Activated CD4-positive, alpha-beta T cell treated with anti-CD3 and anti-CD28 coated beads, Interleukin-2, amount 50 U/mL, for 1 hour (primary cell): ENCODE measurements around the gene COL18A1.

Source experiments
- DNase-seq: peaks from one replicate; pipeline ENCODE4 v3.0.0-alpha.2; 2020

Gene COL18A1

DNA sequence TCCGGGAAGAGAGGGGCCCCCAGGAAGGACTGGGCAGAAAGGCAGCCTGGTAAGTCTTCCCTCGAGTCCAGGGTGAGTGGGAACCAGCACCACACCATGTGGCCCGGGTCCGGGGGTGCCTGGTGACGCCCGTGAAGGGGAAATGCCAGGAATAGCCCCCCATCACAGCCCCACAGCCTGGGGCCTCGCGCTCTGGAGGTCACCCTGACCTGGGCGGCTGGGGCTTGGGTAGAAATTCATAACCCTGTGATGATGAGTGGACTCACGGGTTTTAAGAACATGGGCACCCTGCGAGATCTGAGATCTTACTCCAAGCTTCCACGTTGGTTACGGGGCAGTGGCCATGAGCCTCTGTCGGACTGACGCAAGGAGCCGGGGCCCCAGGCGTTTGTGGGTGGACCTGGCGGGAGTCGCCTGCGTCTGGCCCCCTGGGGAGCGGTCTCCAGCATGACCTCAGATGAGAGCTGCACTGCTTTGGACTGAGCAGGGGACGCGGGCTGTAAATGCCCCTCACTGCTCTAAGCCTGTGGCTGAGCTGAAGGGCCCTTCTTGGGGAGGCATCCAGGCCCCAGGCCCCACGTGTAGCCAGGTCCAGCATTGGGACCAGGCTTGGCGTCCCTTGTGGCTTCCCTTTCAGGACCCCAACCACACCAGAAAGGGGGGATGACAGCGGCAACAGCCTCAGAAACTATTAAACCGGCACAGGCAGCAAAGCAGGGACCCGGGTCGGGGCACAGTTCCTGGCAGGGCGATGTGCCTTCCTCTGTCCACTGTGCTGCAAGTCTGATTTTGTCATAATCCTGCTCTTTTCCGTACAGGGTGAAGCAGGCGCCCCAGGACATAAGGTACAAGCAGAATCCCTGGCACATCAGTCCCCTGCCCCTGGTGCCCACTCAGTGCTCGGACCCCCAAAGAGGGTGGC lies 77.3 kb downstream of the COL18A1 start:
- DNase-seq: no peak

DNA sequence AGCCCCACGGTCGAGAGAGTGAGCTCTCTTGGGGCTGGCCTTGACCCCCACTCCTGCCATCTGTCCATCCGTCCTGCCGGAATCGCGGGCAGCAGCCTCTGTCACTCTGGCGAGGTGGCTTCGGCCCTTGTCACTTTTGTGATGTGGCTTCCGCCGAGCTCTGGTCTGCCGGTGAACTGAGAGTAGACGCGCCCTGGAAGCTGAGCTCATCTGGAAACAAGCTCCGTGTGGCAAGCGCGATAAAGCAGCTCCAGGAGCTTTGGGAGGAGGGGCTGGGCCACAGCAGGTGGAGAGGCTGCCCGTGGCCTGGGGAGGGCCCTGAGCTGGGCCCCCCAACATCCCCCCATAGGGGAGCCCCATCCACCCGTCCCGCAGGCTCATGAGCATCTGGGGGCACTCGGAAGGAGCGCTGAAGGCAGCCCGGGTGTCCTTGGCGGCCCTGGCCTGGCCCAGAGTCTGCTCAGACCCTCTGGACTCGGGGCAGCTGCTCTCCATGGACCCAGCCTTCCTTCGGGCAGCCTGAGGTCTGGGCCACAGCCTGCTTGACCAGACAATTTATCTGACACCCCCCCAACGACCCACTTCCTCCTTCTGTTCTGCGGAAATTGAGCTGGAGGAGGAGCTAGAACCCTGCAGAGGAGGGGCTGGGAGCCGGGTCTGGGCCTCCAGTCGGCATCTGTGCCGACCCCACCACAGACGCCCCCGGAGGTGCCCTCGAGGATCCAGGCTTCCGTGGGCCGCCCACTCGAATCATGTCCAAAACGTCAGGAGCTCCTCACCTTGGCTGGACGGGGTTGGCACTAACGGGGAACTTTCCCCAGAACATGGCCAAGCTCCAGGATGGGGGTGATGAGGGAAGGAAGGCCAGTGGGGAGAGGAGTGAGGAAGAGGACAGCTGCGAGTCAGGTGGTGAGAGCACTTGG lies 78.2 kb downstream of the COL18A1 start:
- peak; percentile 51 for DNase-seq

DNA sequence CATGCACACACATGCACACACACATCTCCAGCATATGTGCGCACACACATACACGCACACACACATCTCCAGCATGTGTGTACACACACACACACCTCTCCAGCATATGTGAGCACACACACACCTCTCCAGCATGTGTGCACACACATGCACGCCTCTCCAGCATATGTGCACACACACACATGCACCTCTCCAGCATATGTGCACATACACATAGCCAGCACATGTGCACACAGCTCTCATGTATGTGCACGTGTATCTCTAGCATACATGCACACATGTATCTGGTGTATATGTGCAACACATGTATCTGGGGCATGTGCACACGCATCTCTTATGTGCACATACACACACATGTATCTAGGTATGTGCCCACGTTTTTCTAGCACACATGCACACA lies 79.4 kb downstream of the COL18A1 start:
- DNase-seq: no peak

DNA sequence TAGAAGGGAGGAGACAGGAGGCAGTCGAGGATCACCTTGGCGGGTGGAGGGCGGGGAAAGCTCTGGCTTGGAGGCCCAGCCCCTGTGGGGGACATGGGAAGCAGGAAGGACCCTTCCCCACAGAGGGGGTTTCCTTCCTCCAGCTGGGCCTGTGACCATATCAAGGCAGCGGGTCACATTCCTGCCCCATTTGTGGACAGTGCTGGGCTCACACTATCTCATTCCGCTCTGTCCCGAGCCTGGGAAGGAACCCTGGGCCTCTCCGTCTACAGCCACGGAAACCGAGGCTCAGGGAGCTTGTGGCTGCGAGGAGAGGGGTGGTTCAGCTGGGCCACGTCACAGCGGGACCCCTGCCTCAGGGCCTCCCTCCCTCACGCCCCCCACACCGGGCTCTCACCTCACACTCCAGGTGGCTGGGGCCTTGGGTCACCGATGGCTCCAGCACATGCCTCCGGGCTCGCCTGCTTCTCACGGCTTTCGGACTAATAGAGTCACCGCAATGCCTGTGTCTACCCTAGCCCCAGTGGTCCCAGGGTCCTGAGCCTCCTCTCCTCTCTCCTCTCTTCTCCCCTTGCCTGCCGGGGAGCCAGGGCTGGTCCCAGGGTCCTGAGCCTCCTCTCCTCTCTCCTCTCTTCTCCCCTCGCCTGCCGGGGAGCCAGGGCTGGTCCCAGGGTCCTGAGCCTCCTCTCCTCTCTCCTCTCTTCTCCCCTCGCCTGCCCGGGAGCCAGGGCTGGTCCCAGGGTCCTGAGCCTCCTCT lies 80.9 kb downstream of the COL18A1 start:
- DNase-seq: no peak

DNA sequence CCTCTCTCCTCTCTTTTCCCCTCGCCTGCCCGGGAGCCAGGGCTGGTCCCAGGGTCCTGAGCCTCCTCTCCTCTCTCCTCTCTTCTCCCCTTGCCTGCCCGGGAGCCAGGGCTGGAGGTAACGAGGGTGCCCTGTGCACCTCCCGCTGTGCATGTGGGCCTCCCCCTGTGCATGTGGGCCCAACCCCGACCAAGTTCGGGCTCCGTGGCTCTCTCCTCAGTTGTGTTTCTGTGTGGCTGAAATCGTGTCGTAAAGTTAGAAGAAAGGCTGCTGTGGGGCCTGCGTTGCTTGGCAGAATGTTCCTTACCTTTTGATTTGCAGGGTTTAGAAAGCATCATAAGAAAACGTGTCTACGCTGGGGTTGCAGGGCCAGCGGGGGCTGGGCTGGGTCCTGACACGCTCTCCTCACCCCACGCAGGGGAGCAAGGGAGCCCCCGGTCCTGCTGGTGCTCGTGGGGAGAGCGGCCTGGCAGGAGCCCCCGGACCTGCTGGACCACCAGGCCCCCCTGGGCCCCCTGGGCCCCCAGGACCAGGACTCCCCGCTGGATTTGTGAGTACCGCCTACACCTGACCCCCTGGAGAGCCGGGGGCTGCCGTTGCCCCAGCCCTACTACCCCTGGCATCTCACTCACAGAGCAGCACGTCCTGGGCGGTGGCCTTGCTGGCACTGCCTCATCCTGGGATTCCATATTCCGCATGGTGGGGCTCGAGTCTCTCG lies 81.6 kb downstream of the COL18A1 start:
- no peak for DNase-seq

DNA sequence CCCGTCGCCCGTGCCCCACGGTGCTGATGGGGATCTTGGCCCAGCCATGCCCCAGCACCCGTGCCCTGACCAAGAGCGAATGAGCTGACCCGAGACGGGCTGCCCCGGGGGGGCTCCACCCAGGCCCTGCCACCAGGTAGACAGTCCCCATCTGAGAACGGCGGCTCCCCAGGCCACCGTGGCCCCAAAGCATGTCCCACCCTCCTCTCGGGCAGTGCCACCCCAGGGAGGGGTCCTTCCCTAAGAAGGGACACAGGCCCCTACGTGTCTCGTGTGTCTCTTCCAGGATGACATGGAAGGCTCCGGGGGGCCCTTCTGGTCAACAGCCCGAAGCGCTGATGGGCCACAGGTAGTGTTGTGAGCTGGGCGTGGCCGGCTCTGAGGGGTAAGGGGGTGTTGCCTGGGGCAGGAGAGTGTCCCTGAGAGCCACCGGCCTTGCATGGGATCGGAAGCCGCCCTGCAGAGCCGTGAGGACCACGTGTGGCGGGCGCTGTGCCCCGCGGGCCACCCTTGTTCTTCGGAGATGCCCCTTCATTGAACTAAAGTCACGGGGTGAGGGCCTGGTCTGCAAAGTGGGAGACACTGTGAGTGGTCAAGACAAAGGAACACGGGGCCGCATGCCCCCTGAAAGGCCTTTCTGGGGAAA lies 82.3 kb downstream of the COL18A1 start:
- DNase-seq: no peak

DNA sequence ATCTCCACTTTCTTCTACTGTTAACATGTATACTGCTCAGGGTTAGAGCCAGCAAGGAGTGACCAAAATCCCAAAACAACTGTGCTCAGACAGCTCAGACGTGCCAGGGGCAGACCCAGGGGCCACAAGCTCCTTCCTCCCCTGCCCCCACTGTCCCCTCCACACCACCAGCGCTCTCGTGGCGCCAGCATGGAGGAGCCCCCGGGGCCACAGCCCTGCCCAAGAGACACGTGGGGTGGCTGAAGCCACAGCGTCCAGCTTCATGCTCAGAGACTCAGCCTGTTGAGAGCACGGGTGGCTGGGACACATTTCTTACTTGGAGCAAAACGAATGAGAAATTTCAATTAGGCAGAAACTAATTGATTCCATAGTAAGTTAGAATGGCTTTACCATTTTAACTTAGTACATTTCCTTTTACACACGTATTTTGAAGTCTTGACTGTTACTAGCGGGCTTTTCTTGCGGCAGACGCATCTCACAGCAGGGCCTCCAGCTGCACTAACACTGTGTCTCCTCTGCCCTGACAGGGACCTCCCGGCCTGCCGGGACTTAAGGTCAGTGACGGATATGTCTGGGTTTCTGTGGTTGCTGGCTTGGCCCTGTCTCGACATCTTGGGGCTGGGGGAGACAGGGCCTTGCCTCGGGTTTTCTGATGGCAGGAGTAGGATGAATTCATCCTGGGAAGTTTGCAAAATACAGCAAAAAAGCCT lies 83.1 kb downstream of the COL18A1 start:
- DNase-seq: no peak

DNA sequence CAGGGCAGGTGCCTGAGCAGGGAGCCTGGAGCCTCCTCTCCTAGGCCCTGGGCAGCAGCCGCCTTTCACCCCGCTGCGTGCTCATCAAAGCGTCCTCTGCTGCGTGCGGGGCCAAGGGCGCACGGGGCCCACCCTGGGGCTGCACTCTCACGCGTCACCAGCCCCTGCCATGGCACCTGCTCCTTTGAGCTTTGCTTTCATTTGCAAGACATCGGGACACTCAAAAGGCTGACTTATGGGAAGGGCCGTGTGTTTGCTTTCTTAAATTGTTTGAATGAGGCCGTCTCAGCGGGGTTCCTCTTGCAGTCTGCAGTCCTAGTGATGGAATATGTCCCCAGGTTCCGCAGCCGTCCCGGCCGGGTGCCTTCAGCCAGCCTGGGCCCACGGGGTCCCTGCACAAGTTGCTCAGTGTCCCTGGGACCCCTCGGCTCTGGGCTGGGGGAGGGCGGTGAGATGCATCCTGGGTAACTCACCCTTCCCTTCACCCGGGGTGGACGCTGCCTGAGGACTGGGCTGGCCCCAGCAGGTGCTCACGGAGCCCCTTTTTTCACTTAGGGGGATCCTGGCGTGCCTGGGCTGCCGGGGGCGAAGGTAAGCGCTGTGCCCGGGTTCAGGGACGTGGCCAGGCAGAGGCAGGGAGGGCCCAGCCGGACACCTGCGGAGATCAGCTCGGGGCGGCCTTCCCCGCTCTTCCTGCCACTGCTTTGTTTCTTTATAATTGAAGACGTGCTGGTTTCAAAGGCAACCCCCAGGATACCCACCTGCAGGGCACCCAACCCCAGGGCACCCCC lies 84.2 kb downstream of the COL18A1 start:
- no peak for DNase-seq

DNA sequence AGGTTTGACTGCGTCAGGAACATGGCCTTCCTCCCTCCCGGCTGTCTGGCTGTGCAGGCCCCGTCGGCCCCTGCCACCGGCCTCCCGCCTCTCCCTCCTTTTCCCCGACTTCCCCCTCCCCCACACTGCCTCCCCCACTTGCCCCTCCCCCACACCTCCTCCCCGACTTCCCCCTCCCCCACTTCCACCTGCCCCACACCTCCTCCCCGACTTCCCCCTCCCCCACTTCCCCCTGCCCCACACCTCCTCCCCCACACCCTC lies 84.7 kb downstream of the COL18A1 start:
- no peak for DNase-seq

DNA sequence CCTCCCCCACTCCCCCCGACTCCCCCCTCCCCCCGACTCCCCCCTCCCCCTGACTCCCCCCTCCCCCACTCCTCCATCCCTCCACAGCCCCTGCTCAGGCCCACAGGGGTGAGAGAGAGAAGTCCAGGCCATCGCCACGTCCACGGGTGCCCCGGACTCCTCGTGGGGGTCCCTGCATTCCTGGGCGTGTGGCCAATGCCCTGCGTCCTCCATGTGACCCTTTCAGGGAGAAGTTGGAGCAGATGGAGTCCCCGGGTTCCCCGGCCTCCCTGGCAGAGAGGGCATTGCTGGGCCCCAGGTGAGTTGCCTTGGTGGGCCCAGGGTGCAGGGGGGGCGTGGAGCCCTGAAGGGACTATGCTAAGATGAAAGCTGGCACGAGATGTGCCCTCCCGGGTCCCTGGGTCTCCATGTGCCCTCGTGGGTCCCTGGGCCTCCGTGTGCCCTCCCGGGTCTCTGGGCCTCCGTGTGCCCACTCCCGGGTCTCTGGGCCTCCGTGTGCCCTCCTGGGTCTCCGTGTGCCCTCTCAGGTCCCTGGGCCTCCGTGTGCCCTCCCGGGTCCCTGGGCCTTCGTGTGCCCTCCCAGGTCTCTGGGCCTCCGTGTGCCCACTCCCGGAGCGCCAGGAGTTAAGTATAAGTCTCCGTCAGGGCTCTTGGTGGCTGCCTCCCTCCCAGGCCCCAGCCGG lies 85.2 kb downstream of the COL18A1 start:
- DNase-seq: no peak

DNA sequence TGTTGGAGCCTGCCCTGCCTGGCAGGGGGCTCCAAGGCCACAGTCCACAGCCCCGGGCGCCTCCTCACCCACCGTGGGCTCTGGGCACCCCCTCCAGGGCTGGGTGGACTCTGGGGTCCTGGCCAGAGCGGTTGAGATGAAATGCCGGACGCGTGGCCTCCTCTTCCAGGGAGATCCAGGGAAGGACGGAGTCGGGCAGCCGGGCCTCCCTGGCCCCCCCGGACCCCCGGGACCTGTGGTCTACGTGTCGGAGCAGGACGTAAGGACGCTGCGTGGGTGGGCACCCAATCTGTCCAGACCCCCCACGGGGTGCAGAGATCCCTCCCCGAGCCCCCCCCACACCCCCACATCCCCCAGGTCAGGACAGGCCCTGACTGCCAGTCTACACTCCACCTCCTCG lies 86.1 kb downstream of the COL18A1 start:
- no peak for DNase-seq

DNA sequence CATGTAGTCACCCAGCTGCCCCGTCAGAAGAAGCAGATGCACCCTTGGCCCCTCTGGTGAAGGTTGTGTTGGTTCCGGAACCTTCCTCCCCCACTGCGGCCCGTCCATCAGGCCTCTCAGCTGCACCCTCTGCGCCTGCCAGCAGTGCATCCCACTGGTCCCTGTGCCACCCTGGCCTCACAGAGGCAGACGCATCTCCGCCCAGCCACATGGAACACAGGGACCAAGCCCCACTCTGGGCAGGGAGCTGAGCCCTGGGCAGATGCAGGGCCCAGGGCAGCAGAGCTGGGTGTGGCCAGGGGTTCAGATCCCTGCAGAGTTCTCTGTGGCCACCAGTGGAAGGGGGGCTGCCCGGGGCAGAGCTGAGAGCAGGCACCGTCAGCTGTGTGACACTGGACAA lies 86.7 kb downstream of the COL18A1 start:
- no peak for DNase-seq

DNA sequence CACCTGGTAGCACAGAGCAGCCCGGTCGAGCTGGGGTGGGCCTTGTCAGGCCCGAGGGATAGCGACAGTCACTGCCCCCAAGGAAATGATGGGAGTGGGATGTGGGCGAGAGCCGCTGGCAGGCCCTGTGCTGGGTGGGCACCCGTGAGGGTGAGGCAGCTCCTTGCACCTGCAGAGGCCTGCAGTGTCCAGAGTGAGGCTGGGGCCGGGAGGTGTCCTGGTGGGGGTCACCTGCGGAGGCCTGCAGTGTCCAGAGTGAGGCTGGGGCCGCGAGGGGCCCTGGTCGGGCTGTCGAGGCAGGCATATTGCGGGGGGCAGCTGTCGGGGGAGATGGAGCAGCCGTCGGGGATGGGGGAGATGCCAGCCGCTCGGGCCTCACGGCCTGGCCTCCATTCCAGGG lies 87.8 kb downstream of the COL18A1 start:
- no peak for DNase-seq

DNA sequence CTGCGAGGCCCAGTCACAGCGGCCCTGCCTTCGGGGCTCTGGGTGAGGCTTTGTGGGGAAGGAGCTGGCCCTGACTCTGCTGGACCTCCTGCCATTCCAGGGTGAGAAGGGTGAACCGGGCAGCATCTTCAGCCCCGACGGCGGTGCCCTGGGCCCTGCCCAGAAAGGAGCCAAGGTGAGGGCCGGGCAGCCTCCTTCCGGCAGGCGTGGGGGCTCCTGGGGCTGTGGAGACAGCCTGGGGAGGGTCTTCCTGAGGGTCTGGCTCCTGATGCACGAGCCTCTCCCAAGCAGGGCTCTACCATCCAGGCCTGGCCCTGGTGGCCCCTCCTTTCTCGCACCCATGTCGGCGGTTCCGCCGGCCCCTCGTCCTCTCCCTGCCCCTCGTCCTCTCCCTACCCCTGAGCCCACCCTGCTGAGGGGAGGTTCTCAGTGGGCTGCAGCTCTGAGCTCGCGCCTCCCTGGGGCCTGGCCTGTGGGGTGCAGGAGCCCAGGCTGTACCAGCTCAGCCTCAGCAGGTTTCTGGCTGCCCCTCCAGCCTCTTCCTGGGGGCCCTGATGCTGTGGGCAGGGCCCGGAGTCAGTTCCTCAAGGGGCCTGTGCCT lies 88.5 kb downstream of the COL18A1 start:
- no peak for DNase-seq

DNA sequence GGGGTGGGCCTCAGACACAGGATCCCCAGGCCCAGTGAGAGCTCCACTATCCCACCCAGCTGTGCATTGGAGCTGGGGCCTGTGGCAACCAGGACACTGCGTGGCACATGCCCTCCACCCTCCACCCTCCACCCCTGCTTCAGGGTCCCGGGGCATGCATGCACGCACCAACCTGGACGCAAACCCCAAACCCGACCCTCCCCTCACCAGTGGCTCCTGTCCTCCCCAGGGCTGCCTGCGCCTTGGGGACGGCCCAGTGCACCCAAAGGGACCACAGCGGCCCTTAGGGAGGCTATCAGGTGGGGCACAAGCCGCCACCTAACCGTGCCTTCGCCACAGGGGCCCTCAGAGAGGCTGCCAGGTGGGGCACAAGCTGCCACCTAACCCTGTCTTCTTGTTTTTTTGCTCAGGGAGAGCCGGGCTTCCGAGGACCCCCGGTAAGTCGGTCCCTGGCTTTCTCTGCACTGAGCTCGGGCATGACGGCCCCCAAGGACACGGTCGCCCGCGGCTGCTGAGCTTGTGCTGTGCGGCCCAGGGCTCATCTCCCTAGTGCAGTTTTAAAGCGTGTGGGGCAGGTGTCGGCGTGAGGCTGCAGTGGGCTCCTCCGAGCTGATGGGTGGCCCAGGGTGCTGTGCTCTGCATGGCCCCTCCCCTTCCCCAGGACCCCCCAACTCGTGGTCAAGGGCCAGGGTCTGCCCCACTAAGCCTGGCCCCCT lies 89.3 kb downstream of the COL18A1 start:
- DNase-seq: no peak

DNA sequence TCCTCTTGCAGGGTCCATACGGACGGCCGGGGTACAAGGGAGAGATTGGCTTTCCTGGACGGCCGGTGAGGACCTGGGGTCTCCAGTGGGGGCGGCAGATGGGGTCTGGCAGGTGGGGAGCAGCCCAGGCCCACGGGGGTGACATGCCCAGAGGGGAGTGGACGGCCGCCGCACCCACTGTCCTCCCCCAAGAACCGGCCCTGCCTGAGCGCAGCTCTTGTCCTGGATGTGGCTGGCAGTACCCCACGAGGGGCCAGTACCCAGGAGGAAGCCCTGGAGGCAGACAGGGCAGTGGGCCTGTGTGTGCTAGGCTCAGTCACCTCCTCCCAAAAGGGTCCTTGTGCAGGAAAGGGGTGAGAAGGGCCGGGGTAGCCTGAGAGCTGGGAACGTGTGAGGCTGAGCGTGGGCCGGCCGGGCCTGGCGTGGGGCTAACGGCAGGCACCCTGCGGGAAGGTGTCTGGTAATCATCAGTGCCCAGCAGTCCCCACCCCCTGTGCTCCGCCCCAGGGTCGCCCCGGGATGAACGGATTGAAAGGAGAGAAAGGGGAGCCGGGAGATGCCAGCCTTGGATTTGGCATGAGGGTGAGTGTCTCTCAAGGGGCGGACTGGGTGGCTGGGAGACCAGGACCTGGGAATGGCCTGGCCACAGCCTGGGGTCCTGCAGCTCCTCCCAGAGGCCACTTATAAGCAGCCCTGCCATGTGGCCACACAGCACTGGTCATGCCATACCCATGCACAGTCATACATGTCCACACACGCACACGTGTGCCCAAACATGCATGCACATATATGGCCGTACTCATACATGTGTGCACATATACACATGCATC lies 90.1 kb downstream of the COL18A1 start:
- DNase-seq: no peak

DNA sequence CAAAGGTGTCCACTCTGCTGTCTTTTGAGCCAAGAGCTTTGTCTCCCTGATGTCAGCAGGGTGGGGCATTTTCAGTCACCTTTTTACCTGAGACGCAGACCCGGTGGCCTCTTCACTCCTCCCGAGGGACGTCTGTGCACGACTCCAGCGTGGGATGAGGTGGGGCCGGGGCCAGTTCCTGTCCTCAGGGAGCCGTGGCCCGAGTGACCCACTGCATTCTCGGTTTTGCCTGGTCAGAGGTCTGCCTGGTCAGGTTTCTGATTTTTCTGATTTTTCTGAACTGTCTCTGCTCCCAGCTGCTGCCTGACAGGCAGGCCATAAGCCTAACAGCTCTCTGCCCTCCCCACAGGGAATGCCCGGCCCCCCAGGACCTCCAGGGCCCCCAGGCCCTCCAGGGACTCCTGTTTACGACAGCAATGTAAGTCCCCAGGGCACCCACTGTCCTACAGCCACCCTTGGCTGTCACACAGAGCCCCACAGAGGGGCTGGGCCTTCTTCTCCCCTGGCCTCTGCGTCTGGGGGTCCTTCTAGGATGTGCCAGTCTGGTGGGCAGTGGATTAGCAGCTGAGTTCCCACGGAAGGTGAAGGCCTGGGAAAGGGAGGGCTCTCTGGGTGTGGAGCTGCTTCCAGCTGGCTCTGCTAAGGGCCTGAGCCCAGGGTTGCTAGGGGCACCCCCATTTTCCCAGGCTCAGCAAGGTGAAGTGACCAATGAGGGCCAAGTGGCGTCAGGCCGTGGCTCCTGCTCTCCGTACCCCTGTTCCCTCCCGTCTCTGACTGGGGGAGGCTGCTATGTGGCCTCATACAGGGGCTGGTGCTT lies 91.4 kb downstream of the COL18A1 start:
- no peak for DNase-seq
